ENCODE results near the gene CALHM3.
"Not testable (repeated sequence)": the region's sequence is repeated elsewhere in the genome, so short reads cannot be mapped to it uniquely, and the experiment has no call there.

The CALHM3 gene

GRCh38 chr10:103479135-103479534 lies at the start of gene CALHM3:
CALHM3 (minus strand) TSS chr10:103479240; CDS start chr10:103479032, 208 bp downstream.
- no peak for DNase-seq

GRCh38 chr10:103528549-103528948 lies 49.5 kb upstream of the CALHM3 start:
- no peak for DNase-seq

GRCh38 chr10:103527476-103527875 lies 48.4 kb upstream of the CALHM3 start:
- DNase-seq = not testable (repeated sequence)

GRCh38 chr10:103525901-103526300 lies 46.9 kb upstream of the CALHM3 start:
- no peak for DNase-seq

- DNase-seq = no peak
Measured at GRCh38 chr10:103523683-103524082, 44.6 kb upstream of the CALHM3 start.

- not testable (repeated sequence) for DNase-seq
Measured at GRCh38 chr10:103522006-103522405, 43.0 kb upstream of the CALHM3 start.

- DNase-seq = no peak
Measured at GRCh38 chr10:103519798-103520197, 40.8 kb upstream of the CALHM3 start.

- DNase-seq = no peak
Measured at GRCh38 chr10:103517234-103518085, 38.4 kb upstream of the CALHM3 start.

- DNase-seq = no peak
Measured at GRCh38 chr10:103514244-103514643, 35.2 kb upstream of the CALHM3 start.

- no peak for DNase-seq
Measured at GRCh38 chr10:103513380-103514060, 34.5 kb upstream of the CALHM3 start.

GRCh38 chr10:103512591-103513379 lies 33.7 kb upstream of the CALHM3 start:
- no peak for DNase-seq

- no peak for DNase-seq
Measured at GRCh38 chr10:103512166-103512565, 33.1 kb upstream of the CALHM3 start.

- DNase-seq = no peak
Measured at GRCh38 chr10:103510791-103511752, 32.0 kb upstream of the CALHM3 start.

- no peak for DNase-seq
Measured at GRCh38 chr10:103510046-103510685, 31.1 kb upstream of the CALHM3 start.

GRCh38 chr10:103507235-103508191 lies 28.5 kb upstream of the CALHM3 start:
- no peak for DNase-seq

- DNase-seq = no peak
Measured at GRCh38 chr10:103506061-103506460, 27.0 kb upstream of the CALHM3 start.

GRCh38 chr10:103504181-103504783 lies 25.2 kb upstream of the CALHM3 start:
- no peak for DNase-seq

GRCh38 chr10:103503777-103504176 lies 24.7 kb upstream of the CALHM3 start:
- DNase-seq = not testable (repeated sequence)

GRCh38 chr10:103502849-103503660 lies 24.0 kb upstream of the CALHM3 start:
- peak; percentile 65 to 72 for DNase-seq
